ENCODE results near the gene CXCL17.
A peak's percentile ranks its signal among the peaks of the same experiment; 100 is the strongest.

Gene CXCL17

DNA sequence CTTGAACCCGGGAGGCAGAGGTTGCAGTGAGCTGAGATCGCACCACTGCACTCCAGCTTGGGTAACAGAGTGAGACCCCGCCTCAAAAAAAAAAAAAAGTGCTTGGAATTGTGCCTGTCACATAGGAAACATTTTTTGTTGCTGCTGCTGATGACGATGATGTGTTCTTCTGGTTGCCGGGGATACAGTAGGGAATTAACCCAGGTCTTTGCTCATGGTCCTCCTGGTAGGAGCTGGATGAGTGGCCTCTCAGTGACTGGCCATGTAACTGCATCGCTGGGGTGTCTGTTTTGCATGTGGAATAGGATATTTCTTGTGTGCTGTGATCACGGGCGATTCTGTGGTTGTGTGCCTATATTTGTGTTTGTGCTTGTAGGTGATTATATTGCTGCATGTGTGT is 48.0 kb downstream of the CXCL17 start:
- no peak overlapping the region for H3K4me3 ChIP-seq (replicated peaks in 1 of 2; ENCODE audit: low read depth in 2 of 2, low read length in 2 of 2)
- DNase-seq (ENCODE audit: low read depth in 2 of 2) = peak; percentile 18 to 25
- TF ChIP-seq, protein P1, sequence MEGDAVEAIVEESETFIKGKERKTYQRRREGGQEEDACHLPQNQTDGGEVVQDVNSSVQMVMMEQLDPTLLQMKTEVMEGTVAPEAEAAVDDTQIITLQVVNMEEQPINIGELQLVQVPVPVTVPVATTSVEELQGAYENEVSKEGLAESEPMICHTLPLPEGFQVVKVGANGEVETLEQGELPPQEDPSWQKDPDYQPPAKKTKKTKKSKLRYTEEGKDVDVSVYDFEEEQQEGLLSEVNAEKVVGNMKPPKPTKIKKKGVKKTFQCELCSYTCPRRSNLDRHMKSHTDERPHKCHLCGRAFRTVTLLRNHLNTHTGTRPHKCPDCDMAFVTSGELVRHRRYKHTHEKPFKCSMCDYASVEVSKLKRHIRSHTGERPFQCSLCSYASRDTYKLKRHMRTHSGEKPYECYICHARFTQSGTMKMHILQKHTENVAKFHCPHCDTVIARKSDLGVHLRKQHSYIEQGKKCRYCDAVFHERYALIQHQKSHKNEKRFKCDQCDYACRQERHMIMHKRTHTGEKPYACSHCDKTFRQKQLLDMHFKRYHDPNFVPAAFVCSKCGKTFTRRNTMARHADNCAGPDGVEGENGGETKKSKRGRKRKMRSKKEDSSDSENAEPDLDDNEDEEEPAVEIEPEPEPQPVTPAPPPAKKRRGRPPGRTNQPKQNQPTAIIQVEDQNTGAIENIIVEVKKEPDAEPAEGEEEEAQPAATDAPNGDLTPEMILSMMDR (IDR thresholded peaks at IDR 0.05; ENCODE audit: low read depth, low read length) = no peak

DNA sequence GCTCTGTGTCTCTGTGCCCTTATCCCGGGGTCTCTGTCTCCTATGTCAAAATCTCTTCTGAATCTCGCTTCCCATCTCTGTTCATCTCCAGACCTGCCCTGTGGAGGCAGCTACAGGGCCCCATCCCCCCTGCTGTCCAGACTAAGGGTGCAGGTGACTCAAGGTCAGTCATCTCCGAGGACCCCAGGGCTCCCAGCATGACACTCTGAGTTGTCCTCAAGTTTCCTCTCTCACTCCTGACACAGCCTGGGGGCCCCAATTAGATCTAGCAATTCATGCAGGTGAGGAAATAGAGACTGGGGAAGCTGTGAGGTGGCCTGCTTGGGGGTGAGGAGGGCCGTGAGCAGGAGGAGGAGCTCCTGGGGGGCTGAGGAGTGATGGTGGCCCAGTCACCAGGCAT is 50.6 kb downstream of the CXCL17 start:
- TF ChIP-seq, protein P1 (IDR thresholded peaks at IDR 0.05; ENCODE audit: low read depth, low read length) = no peak
- DNase-seq (ENCODE audit: low read depth in 2 of 2) = no peak
- H3K4me3 ChIP-seq (replicated peaks in 1 of 2; ENCODE audit: low read depth in 2 of 2, low read length in 2 of 2) = no peak overlapping the region

DNA sequence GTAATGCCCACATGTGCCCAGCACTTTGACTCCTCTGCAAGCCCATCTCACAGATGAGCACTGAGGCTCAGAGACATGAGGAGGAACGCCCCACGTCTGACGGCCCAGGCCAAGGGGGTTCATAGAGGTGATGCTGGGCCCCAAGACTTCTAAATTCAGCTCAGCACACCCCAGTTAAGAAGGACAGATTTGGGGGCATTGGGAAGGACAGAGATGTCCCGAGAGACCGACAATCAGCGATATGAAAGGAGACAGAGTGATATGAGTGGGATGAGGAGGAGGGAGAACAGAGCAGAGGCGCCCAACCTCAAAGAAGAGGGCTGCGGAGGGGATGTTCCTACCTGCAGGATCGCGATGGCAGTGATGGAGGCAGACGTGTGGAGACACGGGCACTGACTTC is 52.8 kb downstream of the CXCL17 start, which contains the start of gene CNFN:
TSS of gene CNFN (minus strand) at position 399 of the 400 bp plus-strand sequence. CDS start 1,260 bp downstream, outside the sequence.
- DNase-seq (ENCODE audit: low read depth in 2 of 2) = no peak
- TF ChIP-seq, protein P1 (IDR thresholded peaks at IDR 0.05; ENCODE audit: low read depth, low read length) = no peak
- no peak within 1 kb of the TSS for H3K4me3 ChIP-seq (replicated peaks in 1 of 2; ENCODE audit: low read depth in 2 of 2, low read length in 2 of 2)

DNA sequence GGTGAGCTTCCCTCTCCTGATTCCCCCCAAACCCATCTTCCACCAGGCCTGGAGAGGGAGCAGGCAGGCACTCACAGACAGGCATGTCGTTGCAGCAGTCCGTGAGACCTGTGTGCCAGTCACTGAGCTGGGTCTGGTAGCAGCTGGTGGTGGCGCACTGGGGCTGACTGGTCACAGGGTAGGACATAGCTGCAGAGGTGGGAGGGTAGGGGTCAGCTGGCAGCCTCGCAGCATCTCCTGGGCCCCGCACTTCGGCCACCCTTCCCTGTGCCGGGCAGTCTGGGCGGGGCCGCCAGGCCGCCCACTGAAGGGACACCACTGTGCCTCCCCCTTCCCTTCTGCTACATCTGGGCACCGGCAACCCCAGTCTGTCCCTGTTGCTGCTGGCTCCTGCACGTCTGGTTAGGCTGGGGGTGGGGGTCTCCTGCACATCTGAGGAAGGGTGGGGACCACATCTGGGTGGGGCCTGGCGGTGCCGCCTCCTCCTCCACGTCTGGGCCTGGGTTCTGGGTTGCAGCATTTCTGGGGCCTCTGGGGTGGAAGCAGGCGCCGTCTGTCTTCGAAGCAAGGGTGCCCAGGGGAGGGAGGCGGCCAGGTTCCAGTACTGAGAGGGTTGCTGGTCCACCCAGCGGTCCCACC is 53.8 kb downstream of the CXCL17 start:
- TF ChIP-seq, protein P1 (IDR thresholded peaks at IDR 0.05; ENCODE audit: low read depth, low read length) = no peak
- no peak overlapping the region for H3K4me3 ChIP-seq (replicated peaks in 1 of 2; ENCODE audit: low read depth in 2 of 2, low read length in 2 of 2)
- no peak for DNase-seq (ENCODE audit: low read depth in 2 of 2)

DNA sequence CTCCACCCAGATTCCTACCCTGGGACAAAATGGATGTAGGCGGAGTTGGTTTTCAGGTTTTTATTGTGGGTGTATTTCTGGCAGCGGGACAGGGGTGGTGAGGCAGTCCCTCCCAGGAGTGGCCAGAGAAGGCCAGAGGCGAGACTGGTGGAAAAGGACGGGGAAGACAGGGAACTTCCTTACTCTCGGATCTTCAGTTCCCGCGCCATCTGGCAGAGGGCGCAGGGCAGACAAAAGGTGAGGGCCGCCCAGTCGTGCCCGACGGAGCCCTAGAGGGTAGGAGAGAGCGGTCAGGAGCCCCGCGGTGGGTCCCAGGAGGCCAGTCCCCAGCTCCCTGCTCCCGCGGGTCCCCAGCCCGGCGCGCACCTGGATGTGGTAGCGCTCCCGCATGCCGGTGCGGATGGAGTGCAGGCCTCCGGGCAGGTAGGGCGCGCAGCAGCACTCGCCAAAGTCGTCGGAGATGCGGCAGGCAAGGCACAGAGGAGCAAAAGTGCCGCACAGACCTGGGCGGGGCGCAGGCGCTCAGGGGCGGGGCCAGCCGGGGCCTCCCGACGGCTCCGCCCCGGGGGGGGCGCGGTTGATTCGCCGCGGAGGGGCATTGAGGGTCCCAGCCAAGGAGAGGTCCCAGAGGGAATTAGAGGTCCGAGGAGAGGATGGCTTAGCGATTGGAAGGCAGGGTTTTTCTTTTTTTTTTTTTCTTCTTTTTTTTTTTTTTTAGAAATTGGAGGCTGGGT is 55.6 kb downstream of the CXCL17 start:
- TF ChIP-seq, protein P1 (IDR thresholded peaks at IDR 0.05; ENCODE audit: low read depth, low read length) = peak; percentile 47
- peak overlapping the region; percentile 39 to 47 for H3K4me3 ChIP-seq (replicated peaks in 1 of 2; ENCODE audit: low read depth in 2 of 2, low read length in 2 of 2)
- DNase-seq (ENCODE audit: low read depth in 2 of 2) = peak; percentile 45 to 55

DNA sequence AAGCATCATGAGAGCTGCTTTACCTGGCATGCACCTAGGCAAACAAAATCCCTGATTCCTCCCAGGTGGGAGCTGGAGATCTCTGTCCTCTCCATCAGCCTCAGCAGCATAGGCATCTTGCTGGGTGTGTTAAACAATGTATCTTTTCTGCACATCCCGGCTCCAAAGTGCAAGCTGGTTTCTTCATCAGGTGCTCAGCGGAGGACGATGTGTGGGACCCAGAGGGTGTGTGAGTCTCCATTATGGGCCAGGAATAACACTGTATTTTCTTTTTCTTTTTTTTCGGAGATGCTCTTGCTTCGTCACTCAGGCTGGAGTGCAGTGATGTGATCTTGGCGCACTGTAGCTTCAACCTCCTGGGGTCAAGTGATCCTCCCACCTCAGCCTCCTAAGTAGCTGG is 62.6 kb downstream of the CXCL17 start:
- TF ChIP-seq, protein P1 (IDR thresholded peaks at IDR 0.05; ENCODE audit: low read depth, low read length) = no peak
- DNase-seq (ENCODE audit: low read depth in 2 of 2) = no peak
- no peak overlapping the region for H3K4me3 ChIP-seq (replicated peaks in 1 of 2; ENCODE audit: low read depth in 2 of 2, low read length in 2 of 2)
